Measurements from ENCODE around the gene LONP2. TPM values are rescaled to one million over a fixed set of nuclear protein-coding genes. Genes with fewer than 3 reads are reported as not detected.

Gene LONP2
- total and polyA plus RNA-seq, 2 of the 13 experiments (the other 11 are each of a cell fraction or from before 2014, with no cell fraction given) = 39.2 to 63.3 TPM

- TF ChIP-seq EP300 (IDR thresholded peaks at IDR 0.05; ENCODE audit: low read depth in 2 of 2, low read length in 2 of 2) = peak; percentile 32 to 71; a peak in 3 of 4 replicates
- TF ChIP-seq EP300 (CRISPR knock-in tag; IDR thresholded peaks at IDR 0.05; ENCODE audit: borderline replicate concordance) = peak; percentile 40; the same call in 1 of the 2 replicates
- no peak; the same call in 1 of the 2 replicates for TF ChIP-seq TOPORS (CRISPR knock-in tag; IDR thresholded peaks at IDR 0.05)
- no peak for TF ChIP-seq CERS6 (CRISPR knock-in tag; IDR thresholded peaks at IDR 0.05)
- peak; percentile 81 for TF ChIP-seq HIVEP1 (CRISPR knock-in tag; IDR thresholded peaks at IDR 0.05)
- TF ChIP-seq RAD21 (CRISPR knock-in tag; IDR thresholded peaks at IDR 0.05) = peak; percentile 20; the same call in 1 of the 2 replicates
- TF ChIP-seq AKNA (CRISPR knock-in tag; IDR thresholded peaks at IDR 0.05; ENCODE audit: borderline replicate concordance) = no peak
- peak; percentile 49 for TF ChIP-seq SIX4 (CRISPR knock-in tag; IDR thresholded peaks at IDR 0.05)
- TF ChIP-seq ZFP90 (CRISPR knock-in tag; IDR thresholded peaks at IDR 0.05; ENCODE audit: borderline replicate concordance) = peak; percentile 31; the same call in 1 of the 2 replicates
- peak; percentile 53; the same call in 1 of the 2 replicates for TF ChIP-seq ZSCAN25 (CRISPR knock-in tag; IDR thresholded peaks at IDR 0.05)
- peak; percentile 96; the same call in 1 of the 2 replicates for TF ChIP-seq MTA1 (CRISPR knock-in tag; IDR thresholded peaks at IDR 0.05; ENCODE audit: borderline replicate concordance)
- no peak for TF ChIP-seq SCMH1 (CRISPR knock-in tag; IDR thresholded peaks at IDR 0.05; ENCODE audit: borderline replicate concordance)
- peak; percentile 74 for TF ChIP-seq ZBTB20 (CRISPR knock-in tag; IDR thresholded peaks at IDR 0.05; ENCODE audit: borderline replicate concordance, low read depth)
- 0 out of 2 replicates have a peak, but pooled peaks have one; percentile 18 for TF ChIP-seq TSC22D2 (CRISPR knock-in tag; IDR thresholded peaks at IDR 0.05; ENCODE audit: borderline replicate concordance)
- TF ChIP-seq ZBTB39 (CRISPR knock-in tag; IDR thresholded peaks at IDR 0.05) = 0 out of 2 replicates have a peak, but pooled peaks have one; percentile 29
- TF ChIP-seq IKZF5 (CRISPR knock-in tag; IDR thresholded peaks at IDR 0.05) = peak; percentile 96
- TF ChIP-seq PHF8 (CRISPR knock-in tag; IDR thresholded peaks at IDR 0.05) = peak; percentile 93
- TF ChIP-seq ZNF30 (CRISPR knock-in tag; IDR thresholded peaks at IDR 0.05) = no peak
Observed at GRCh38 chr16:48244080-48244862, at the start of gene LONP2 (continued).
